ENCODE results near the gene MRGPRF.

DNA sequence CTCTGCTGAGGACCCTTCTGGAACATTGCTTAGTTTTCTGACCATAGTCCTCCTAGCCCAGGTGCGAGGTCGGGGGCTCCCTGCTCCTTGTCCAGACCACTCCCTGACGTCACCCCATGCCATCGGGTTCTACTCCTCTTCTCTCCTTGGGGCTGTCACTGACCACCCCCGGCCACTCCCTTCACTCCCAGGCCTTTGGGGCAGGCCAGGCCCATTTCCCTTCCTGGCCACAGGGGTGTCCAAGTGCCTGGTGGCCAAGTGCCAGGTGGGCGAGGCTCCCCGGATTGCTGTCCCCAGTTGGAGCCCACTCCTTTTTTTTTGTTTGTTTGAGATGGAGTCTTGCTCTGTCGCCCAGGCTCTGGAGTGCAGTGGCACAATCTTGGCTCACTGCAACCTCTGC is 51.8 kb downstream of the MRGPRF start:
- TF ChIP-seq, protein P1, sequence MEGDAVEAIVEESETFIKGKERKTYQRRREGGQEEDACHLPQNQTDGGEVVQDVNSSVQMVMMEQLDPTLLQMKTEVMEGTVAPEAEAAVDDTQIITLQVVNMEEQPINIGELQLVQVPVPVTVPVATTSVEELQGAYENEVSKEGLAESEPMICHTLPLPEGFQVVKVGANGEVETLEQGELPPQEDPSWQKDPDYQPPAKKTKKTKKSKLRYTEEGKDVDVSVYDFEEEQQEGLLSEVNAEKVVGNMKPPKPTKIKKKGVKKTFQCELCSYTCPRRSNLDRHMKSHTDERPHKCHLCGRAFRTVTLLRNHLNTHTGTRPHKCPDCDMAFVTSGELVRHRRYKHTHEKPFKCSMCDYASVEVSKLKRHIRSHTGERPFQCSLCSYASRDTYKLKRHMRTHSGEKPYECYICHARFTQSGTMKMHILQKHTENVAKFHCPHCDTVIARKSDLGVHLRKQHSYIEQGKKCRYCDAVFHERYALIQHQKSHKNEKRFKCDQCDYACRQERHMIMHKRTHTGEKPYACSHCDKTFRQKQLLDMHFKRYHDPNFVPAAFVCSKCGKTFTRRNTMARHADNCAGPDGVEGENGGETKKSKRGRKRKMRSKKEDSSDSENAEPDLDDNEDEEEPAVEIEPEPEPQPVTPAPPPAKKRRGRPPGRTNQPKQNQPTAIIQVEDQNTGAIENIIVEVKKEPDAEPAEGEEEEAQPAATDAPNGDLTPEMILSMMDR (IDR thresholded peaks at IDR 0.05 in 2 of 3, conservative IDR thresholded peaks at IDR 0.05 in 1 of 3; ENCODE audit: borderline replicate concordance in 1 of 3, insufficient read depth in 1 of 3, low read depth in 2 of 3, low read length in 2 of 3), result no peak
- TF ChIP-seq, protein P2, sequence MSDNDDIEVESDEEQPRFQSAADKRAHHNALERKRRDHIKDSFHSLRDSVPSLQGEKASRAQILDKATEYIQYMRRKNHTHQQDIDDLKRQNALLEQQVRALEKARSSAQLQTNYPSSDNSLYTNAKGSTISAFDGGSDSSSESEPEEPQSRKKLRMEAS (IDR thresholded peaks at IDR 0.05), result no peak
- TF ChIP-seq FOSL1 (IDR thresholded peaks at IDR 0.05; ENCODE audit: low read depth), result no peak
- TF ChIP-seq EZH2phosphoT487 (IDR thresholded peaks at IDR 0.05; ENCODE audit: borderline replicate concordance), result no peak
- TF ChIP-seq EZH2 (IDR thresholded peaks at IDR 0.05), result no peak
